Testis (tissue), 2 donors: ENCODE measurements around the gene MON2.

Experiments
- CTCF ChIP-seq, 3 experiments: fragments of 450-650 bp in 2 of 3; fragments of 200-600 bp in 1 of 3; sonication (generic) in 1 of 3; IDR thresholded peaks; one replicate each; pipeline ENCODE4 v1.5.1; 2016 to 2019; ENCODE audit warnings: antibody characterized with exemption in 3 of 3, mild to moderate bottlenecking in 2 of 3, moderate library complexity in 1 of 3
- POLR2A ChIP-seq: fragments of 450-650 bp; IDR thresholded peaks from one replicate; pipeline ENCODE4 v1.6.1; 2017; ENCODE audit warnings: antibody characterized with exemption, mild to moderate bottlenecking, moderate library complexity

DNA sequence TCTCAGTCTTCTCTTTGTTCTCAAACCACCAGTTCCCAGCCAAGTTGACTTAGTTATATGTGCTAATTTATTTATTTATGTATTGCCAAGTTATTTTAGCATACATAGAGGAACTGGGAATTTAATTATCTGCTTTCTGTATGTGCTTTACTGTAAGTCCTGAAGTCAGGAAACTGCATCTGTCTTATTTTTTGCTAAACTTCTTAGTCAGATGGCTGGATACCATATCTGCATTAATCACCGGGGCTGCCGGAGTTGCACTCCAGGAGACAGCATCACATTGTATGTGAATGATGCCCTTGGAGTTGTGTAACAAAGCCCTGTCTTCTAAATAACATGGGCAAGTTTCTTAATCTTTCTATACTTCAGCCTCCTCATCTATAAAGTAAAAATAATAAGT, 96.2 kb downstream of the MON2 start:
- TF ChIP-seq CTCF (IDR thresholded peaks at IDR 0.05) (no peak), POLR2A (no peak)
